CD4-positive, alpha-beta T cell treated with Interleukin-17A for 4 hours (primary cell): ENCODE results near the gene PDE4C.
"Not testable (repeated sequence)": the region's sequence is repeated elsewhere in the genome, so short reads cannot be mapped to it uniquely, and the experiment has no call there.

ENCODE experiments used
- DNase-seq: peaks from one replicate; pipeline ENCODE4 v3.0.0-alpha.2; 2020; ENCODE audit warnings: mixed read lengths

The PDE4C gene

DNA sequence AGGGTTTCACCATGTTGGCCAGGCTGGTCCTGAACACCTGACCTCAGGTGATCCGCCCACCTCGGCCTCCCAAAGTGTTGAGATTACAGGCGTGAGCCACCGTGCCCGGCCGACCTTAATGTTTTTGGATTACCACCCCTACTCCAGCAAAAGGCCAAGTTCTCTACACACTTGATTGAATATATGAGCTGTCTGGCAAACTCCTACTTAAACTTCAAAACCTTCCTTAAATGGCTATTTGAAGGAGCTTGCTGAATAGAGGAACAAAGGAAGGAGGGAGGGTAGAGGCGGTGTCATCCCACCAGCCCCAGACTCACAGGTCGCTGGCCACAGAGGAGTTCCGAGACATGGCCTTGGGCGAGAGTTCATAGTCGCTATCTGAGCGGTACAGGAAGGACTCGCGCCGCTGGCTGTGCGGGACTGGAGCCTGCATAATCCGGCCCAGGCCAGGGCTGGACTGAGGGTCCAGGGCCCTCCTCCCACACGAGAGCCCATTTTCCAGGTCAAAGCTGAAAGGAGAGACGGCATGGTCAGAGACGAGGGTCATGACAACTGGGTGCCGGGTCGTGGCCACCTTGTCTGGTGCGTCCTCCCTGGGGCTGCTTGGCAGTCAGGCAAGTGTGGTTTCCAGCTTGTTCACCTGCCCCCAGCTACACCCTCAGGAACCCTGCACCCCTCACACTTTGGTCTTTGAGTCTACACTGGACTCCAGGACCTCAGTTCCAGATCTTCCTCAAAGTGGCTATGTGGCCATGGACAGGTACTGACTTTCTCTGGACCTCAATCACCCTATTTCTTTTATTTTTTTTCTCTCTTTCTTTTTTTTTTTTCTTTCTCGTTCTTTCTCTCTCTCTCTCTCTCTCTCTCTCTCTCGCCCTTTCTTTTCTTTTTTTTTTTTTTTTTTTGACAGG is 4.2 kb downstream of the PDE4C start:
- no peak for DNase-seq

DNA sequence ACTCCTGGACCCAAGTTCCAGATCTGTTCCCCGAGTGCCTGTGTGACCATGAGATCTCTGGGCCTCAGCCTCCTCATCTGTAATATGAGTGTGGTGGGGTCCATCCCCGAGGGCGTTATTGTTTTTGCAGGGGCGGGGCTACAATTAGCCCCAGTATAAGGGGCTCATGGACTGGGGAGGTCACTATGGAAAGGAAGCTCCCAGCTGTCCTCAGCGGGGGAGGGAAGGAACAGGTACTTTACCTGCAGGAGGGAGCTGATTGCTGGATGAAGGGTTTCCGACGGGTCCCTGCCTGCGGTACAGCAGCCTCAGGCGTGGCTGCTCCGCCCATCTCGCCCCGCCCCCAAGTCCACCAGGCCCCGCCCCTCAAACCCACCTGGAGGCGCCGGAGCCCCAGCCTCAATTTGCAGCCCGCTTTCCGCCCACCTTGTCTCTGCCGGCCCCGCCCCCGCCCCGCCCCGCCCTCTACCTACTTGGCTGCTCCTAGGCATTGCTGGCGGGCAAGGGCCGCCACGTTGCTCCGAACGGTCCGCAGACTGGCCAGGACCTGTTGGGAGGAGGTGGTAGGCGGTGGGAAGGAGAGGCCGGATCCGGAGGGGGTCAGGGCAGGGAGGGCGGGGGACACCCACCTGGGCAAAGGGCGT is 5.5 kb downstream of the PDE4C start:
- DNase-seq, result no peak

DNA sequence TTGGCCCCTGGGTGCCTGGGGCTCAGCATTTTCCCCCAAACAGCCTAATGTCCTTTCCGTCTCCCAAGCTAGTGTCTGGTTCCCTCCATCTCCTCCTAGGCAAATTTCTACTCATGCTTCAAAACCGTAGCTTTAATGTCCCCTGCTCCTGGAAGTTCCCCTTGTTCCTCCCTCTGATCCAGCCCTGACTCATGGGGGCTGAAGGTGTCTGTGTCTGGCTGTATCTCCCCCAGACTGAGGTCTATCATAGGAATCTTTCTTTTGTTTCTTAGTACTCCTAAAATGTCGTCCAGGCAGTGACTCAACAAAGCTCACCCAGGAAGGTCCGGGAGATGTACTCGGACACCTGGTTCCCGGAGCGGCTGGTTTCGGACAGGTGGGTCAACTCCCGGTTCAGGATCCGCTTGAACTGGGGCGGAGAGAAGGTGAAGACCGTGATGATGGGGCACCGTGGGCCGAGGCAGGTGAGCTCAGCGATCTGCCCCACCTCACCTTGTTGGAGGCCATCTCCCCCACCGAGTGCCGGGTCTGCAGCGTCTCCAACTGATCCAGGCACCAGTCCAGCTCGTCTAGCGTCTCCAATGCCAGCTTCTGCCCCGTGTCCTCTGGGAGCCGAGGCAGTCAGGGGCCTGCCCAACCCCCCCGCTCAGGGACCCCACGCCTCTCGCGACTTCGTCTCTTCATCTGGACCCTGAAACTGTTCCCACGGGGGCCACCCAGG is 6.2 kb downstream of the PDE4C start:
- DNase-seq, result no peak

DNA sequence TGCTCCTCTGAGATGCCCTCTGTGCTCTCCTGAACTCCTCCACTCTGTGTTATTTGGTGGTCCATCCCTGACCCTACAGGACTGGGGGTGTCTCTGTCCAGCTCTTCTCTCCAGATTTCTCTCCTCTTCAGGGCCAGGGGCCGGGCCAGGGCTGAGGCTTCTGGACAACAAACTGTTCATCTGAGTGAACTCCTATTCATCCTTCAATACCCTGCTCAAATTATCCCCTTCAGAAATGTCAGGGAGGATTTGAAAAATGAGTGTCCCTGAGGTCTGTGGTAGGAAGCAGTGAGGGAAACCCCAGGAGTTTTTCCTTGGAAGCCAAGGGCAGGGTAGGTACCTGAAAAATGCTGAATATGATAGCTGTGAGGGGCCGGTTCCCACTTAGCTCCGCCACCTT is 7.6 kb downstream of the PDE4C start:
- DNase-seq, result no peak

DNA sequence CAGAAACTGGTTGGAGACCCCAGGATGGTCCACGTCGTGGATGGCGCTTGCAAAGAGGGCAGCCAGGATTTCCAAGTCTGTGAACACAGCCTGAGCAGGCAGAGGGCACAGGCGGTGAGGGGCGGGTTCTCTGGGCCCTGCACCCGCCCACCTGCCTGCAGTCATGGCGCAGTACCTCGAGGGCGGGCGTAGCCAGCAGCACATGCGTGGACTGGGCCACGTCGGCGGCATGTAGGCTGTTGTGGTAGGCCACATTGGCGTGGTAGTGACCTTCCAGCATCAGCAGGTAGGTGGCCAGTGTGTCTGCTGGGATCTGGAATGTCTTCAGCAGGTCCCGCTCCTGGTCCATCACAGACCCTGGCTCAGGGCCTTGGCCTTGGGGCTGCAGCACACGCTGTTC is 8.1 kb downstream of the PDE4C start:
- no peak for DNase-seq

DNA sequence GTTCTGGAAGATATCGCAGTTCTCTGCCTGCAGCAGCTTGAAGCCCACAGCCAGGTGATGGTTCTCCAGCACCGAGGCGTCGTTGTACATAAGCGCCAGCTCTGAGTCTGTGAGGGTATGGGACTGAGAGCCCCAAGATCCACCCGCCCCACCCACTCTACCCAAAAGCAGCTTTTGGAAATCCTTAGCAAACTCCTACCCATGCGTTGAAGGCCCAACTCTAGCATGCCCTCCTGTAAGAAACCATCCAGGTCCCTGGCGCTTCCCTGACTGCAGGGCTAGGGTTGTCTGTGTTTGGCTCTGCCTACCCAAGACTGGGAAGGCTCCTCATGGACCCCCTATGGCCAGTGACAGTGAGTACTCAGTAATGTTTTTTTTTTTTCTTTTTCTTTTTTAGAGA is 9.4 kb downstream of the PDE4C start:
- DNase-seq, result no peak

DNA sequence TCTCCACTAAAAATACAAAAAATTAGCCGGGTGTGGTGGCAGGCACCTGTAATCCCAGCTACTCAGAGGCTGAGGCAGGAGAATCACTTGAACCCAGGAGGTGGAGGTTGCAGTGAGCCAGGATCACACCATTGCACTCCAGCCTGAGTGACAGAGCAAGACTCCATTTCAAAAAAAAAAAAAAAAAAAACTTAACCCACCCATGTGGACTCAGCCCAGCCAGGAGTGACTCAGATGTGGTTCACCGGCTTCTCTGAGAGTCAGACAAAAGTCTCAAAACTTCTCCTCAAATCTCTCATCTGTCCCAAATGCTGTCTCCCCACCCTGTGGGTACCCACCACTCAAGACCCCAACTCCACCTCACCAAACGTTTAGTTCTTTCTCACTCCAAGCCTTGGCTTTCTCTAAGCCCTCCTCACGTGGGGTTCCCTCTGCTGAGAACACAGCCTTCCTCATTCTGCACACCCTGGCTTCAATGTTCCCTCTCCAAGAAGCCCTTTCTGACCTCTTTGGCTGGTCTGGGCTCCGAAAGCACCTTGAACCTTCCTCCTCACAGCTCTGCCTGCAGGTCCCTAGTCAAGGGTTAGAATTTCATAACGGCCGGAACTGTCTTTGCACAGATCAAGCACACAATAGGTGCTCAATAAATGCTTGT is 11.3 kb downstream of the PDE4C start:
- DNase-seq, result no peak

DNA sequence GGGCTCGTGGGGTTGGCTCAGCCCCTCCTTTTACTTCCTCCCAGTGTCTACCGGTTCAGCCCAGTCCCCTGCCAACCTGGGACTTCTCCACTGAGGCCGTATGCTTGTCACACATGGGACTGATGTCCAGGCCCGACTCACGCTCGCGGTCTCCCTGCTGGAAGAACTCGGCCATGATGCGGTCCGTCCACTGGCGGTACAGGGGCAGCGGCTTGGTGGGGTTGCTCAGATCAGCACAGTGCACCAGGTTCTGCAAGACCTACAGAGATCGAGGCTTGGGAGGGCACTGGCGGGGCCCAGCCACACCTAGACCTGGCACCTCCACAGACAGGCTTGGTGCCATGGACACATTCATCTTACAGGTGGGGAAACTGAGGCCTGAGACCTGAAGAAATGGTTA is 14.6 kb downstream of the PDE4C start:
- DNase-seq, result no peak

DNA sequence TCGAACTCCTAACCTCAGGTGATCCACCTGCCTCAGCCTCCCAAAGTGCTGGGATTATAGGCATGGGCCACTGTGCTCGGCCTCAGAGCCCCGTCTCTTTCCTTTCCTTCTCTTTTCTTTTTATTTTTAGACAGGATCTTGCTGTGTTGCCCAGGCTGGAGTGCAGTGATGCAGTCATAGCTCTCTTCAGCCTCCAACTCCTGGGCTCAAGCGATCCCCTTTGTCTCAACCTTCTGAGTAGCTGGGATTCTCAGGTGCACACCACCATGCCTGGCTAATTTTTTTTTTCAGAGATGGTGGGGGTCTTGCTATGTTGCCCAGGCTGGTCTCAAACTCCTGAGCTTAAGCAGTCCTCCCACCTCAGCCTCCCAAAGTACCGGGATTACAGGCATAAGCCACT is 16.3 kb downstream of the PDE4C start:
- not testable (repeated sequence) for DNase-seq

DNA sequence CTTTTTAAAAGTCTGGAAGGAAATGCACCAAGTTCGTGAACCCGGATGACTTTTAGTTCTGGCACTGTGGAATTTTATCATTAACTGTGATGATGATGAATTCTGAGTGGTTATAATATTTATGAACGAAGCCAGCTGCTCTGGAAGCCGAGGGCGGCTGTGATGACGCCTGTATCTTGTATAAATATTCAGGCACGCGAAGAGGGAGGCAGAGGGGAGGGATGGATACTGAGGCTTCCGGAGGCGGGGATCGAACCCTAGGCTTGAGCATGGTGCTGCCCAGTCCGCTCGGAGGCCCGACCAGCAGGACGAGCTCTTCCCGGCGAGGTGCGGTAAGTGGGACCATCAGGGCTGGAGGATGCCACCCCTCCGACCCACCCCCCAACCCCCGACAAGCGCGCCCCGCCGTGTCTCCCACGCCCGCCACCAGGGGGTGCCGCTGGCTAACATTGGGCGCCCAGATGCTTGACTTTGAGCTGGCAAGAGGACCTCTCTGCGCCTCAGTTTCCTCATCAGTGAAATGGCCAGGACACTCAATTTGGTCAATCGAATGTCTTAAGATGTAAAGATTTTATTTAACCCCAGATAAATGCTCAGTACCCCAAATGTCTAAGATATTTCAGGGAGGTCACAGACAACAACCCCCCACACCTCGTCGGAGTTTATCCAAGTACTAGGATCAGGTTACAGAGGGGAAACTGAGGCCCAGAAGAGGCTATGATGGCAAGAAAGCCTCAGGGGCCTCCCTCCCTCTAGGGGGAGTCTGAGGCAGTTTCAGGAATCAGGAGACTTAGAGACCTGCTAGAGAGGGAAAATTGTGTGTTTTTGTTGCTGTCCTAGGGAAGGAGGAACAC is 17.9 kb downstream of the PDE4C start:
- peak; percentile 69 for DNase-seq

DNA sequence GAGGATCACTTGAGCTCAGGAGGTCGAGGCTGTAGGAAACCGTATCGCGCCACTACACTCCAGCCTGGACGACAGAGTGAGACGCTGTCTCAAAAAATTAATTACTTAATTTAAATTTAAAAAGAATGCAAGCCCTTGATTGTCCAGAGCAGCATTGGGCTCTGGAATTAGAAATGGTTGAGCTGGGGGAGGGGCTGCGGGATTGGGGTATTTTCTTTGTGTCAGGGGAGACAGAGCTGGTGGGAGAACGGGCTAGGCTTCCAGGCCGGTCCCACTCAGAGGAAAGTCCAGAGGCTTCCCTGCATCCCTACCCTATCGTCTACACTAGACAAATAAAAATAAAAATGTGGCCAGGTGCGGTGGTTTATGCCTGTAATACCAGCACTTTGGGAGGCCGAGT is 20.2 kb downstream of the PDE4C start:
- DNase-seq, result no peak

DNA sequence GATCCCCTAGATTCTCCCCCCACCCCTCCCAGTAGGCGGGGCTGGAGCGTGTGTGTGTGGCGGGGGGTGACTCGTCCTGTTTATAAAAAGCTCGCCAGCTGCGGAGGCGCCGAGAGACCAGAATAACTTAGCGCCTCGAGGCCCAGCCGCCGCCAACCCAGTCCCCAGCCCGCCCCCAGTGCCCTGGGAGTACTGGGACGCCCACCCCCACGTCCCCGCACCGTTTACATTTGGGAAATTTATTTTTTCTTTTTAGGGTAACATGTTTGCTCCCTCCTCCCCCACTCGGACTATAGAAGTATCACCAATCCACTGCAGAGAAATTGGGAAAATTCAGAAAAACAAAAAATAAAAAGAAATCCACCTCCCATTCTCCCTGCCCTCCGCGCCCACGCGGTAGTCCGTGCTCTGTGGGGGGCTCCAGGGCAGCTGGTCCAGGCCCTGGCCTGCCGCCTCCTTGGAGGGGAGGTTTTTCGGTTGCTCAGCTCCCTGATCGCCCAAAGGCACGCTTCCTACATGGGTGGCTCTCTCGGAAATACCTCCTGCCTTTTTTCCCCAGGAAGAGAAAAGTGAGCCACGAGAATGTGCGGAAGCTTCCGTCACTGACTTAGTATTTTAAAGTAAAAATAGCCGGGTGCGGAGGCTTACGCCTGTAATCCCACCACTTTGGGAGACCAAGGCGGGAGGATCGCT is 20.9 kb downstream of the PDE4C start:
- DNase-seq, result peak; percentile 75

DNA sequence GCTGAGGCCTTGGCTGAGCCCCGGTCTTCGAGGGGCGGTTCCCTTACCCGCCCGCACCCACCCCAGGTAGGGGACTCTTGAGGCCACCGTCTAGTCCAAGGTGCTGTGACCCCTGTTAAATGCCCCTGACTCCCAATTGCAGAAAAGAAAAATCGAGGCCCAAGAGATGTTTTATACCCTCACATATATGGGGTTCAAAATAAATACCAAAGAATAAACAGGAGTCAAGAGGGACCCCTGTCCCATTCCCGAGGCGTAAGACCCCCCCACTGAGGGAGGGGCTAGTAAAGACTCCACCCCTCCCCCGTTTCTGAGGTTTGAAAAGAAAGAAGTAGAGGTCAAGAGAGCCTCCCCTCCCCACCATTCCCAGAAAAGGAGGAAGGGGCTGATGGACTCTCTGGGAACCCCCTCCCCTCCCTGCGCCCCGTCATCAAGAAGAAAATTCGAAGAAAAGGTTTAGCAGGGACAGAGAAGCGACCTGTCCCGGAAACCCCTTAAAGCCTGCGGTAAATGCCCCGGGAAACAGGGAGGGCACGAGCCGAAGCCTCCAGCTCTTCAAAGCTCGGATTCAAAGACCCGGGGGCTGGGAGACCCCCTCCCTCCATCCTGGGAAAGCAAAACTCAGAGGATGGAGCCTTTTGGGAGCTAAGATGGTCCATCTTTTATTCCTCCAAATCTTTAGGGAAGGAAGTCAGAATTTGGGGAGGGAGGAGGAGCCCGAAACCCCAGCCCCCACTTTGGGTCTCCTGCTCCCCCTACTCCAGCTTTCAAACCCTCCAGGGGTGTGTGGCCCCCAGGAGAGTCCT is 21.6 kb downstream of the PDE4C start:
- peak; percentile 59 for DNase-seq

DNA sequence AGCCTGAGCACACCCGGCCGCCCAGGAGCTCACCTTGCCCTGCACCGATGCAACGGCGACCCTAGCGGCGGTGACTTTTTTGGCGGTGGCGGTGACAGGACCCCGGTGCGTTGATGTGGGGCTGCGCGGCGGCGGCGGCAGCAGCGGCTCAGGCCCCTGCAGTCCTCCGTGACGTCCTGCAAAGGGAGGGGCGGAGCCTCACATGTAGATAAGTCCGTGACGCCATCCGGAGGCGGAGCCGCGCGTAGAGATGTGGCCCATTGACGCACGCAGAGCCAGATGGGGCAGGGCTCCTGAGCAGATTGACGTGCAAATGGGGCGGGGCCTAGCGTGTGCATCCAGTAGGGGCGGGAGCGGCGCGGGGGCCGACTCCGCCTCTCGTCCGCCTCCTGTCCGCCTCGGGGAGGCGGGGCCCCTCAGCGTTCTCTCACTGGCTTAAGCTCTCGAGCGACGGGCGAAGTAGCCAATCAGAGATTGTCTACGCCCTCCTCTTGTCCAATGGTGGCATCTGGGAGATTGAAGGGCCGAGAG is 22.3 kb downstream of the PDE4C start, which contains the start of gene RAB3A:
TSS of gene RAB3A (minus strand) at position 180 of the 531 bp plus-strand sequence. CDS start 1,302 bp downstream, outside the sequence.
- peak; percentile 100 for DNase-seq

DNA sequence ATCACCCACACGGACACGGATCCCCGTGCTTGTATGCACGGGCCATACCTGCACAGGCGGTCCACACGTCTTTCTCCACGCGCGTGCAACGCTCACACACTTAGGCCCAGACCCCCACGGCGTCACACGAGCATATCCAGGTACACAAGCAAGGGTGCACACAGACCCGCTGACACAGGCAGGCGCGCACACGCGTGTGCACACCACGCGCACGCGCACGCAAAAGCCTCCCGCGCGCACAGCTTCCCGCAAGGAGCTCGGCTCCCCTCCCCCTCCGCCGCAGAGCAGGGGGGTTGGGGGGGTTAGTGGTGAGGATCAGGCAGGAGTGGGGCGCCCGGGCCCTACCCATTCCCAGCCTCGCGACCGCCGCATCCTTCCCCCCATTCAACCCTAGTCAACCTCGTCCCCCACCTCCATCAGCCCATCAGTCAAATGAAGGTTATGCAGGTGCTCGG is 22.8 kb downstream of the PDE4C start:
- peak; percentile 68 for DNase-seq

DNA sequence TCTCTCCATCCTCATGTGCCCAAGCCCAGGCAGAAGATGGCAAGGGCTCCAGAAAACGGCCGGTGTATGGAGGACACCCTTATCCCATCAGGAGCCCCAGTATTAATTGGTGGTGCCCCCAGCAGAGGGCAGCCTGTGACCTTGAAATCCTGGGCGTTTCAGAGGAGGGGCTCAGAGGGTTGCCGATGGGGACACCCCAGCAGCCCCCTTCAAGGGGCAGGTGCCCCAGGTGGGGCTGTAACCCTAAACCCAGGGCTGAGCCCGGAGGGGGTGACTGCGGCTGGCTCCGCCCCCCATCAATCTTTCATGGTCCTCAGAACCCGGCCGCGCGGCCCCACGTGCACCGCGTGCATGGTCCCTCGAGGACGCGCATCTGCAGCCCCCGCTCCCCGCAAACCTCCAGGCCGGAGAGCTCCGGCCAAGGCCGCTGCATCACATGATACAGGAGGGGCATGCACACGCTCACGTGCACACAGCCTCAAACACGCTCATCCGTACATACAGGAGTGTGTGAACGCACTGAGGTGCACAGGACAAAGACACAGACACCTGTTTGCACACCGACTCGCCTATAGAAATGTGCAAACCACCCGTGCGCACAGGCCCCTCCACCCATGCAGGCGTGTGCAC is 23.3 kb downstream of the PDE4C start:
- DNase-seq, result peak; percentile 55

DNA sequence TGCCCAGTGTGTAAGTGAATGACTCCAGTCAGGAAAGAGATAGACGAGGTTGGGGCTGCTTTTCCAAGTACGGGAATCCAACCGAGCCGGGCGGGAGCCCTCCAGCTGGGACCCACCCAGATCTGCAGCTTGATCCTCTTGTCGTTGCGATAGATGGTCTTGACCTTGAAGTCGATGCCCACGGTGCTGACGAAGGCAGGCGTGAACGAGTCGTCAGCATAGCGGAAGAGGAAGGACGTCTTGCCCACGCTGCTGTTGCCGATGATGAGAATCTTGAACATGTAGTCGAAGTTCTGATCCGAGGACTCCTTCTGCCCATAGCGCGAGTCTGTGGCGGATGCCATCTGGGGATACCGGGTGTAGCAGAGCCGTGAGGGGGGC is 23.9 kb downstream of the PDE4C start:
- DNase-seq, result no peak

DNA sequence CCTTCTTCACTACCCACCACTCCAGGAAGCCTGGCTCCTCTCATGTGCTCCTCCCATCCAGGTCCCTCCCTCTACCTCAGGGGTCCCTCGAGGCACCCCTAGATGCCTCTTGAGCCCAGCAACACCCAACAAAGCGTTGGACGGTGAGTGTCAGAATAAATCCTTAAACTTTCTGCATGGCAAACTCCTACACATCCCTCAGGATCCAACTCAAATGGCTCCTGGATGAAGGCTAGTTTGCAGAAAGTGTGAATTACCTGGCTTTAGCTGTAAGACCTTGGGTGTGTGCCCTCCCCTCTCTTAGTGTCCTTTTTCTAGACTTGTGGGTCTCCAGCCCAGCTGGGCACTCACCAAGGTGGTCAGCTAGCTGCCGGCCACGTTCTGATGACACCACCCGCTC is 27.9 kb downstream of the PDE4C start:
- DNase-seq, result no peak

DNA sequence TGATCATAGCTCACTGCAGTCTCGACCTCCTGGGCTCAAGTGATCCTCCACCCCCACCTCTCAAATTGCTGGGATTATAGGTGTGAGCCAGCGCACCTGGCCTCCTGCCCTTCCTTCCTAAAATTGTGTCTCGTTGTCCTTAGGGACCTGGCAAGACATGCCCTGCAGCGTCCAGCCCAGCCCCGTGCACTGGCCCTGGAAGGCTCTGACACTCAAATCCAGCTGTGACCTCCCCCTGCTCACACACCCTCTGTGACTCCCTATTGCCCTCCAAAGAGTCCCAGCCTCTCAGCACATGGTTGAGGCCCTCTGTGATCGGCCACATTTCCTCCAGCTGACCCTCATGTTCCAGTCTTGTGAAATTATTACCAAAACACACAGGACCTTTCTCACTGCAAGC is 28.3 kb downstream of the PDE4C start:
- no peak for DNase-seq

DNA sequence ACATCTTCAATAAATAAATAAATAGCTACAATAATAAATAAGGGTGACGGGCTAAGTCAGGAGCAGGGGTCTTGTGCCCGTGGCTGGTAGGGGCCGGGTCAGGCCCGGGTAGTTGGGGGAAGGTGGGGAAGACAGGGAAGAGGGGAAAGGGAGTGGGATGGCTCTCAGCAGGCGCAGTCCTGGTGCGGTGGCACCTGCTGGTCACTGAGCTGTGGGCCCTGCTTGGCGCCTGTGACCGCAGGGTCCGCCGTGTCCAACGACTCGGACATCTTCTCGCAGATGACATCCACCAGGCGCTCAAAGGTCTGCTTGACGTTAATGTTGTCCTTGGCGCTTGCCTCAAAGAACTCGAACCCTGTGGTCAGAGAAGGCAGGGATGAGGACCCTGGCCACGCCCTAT is 28.9 kb downstream of the PDE4C start:
- no peak for DNase-seq
